GM18508 (cell line): Measurements from ENCODE around the gene SNX1.
"Not testable (repeated sequence)": the region's sequence is repeated elsewhere in the genome, so short reads cannot be mapped to it uniquely, and the experiment has no call there.

Source experiments
- ATAC-seq: cut with Tn5 transposase; IDR thresholded peaks from one replicate; pipeline ENCODE4 v1.9.1; 2021; ENCODE audit warnings: moderate number of reproducible peaks; ENCODE audit not compliant: insufficient read depth, unreplicated experiment

The SNX1 gene, protein sequence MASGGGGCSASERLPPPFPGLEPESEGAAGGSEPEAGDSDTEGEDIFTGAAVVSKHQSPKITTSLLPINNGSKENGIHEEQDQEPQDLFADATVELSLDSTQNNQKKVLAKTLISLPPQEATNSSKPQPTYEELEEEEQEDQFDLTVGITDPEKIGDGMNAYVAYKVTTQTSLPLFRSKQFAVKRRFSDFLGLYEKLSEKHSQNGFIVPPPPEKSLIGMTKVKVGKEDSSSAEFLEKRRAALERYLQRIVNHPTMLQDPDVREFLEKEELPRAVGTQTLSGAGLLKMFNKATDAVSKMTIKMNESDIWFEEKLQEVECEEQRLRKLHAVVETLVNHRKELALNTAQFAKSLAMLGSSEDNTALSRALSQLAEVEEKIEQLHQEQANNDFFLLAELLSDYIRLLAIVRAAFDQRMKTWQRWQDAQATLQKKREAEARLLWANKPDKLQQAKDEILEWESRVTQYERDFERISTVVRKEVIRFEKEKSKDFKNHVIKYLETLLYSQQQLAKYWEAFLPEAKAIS

DNA sequence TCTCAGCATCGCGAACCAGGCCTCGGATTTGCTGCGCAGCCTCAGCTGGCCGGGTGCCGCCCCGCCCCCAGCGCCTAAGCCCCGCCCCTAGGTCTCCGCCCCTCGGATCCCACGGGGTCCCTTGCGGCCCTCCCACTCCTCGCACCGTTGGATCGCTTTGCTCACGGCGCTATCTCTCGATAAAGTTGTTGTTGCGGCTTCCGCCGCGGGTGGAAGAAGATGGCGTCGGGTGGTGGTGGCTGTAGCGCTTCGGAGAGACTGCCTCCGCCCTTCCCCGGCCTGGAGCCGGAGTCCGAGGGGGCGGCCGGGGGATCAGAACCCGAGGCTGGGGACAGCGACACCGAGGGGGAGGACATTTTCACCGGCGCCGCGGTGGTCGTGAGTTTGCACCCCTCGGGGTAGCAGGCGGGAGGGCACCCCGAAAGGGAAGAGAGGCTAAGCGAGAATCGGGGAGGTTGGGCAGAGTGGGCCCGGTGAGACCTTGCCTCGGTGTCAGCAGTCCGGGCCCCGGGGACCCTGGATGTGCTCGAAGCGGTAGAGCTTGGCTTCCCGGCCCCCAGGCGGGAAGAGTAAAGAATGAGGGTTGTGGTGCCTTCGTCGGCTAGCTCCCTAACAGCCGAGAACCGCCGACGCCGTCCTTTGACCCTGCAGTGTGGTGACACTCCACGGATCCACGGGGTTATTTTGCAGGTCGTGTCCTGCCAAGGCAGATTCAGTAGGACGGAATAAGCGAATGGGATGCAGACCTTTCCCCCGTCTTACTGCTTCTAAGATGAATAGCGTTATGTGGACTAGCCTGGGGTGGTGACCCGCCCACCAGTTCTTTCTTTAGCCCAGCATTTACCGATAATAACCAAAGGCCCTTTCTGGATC is at the start of gene SNX1:
SNX1 (plus strand) TSS at position 188 of the 873 bp plus-strand sequence; CDS start at position 220, 32 bp downstream.
- no peak for ATAC-seq

DNA sequence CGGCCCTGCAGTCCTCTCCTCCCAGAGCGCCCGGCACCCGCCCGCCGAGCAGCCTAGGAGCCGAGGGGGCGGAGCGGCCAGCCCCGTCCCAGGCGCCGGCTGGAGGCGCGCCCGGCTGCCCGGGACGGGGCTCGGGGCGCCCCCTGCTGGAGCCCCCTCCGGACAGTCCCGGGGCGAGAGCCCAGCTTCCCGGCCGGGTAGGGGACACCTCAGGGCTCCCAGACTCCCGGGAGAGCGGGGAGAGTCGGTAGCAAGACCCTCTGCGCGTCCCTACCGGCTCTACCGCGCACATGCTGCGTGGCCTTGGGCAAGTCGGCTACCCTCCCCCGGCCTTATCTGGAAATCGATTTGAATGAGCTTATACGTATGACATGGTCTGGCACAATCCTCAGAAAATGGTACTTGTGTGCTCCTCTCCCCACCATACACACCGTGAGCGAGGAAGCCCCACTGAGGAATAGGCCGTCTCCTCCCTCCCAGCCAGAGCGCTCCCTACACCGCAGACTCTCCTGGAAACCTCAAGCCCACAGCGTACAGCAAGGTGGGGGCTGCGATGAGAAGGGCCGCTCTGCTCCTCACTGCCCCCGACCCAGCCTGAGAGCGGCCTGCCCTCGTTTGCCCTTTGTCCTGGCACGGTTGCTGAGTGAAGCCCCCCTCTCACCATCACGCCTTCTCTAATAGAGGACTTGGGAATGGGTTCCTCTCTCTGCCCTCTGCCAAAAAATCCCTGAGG is 49.2 kb upstream of the SNX1 start, which contains the start of gene DAPK2:
DAPK2 (minus strand) TSS at position 65 of the 733 bp plus-strand sequence. CDS start 6,224 bp downstream, outside the sequence.
- ATAC-seq, result no peak

DNA sequence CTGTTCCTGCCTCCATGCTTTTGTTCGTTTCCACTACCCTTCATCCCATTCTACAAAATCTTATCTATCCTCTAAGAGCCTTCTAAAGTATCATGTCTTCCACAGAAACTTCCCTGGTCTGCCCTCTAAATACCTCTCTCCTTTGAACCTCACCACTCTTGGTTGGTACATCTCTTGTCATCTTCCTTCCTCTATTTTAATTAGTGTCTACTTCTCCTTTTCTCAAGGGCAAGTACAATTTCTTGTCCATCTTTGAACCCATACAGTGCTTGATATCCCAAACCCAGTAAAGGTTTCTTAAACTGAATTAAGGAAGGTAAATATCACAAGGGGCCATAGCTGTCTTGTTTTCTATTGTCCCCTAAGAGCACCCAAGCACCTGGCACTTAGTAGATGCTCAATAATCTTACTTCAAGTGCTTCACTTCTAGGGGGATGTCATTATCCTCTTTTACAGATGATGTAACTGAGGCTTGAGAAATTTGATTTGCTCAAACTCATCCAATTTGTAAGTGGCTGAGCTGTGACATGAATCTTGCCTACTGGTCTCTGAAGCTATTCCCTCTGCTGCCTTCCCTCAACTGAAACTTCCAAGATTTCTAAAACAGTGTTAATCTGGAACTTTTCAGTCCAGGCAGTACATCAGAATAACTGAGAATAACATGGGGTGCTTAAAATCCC is 46.9 kb upstream of the SNX1 start:
- ATAC-seq, result no peak

- ATAC-seq, result no peak
These were observed 45.3 kb upstream of the SNX1 start for GRCh38 chr15:64050281-64051092.

DNA sequence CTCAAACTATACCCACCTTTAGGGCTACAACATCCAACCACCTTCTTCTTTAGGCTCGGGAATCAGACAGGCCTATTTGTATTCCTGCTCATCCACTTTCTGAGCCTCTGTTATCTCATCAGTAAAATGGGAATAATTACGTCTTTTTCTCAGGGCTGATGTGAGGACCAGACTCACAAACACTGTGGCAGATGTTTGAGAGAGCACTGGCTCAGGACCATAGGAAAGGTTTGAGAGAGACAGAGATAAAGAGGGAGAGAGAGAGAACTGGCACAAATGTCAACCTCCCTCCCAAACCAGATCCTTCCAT is 44.7 kb upstream of the SNX1 start:
- no peak for ATAC-seq

DNA sequence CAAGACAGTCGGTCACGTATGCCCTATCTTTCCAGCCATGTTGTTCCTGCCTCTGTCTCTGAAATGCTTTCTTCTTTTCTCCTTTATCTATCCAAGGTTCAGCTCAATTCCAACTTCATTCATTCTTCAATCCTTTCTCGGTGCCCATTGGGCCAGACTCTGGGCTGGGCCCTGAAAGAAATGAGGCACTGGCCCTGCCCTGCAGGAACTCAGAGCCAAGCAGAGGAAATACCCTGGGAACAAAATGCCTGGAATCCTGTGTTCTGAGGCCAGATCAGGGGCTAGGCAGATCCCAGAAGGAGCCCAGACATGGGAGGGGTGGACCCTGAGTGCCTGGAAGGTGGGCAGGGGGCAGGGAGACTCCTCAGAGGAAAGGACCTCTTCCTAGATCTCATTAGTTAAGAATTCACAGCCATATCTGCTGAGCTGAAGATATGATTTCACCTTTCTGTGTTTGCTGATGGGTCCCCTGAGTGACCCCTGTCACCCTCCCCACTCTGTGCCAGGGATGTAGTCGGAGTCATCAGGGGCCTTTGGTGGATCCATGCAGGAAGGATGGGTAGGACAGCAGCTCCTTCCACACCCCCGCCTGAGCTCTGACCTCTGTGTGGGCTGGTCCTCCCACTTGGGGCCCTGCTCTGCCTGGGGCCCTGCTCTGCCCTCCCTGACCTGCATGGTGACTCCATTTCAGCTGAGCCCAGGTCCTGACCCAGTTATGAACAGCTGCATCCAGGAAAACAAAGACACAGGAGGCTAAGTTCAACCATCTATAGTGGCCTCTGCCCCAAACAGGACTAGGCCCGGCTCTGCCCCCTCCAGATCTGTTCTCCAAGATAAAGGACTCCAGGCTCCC is 44.1 kb upstream of the SNX1 start:
- ATAC-seq, result no peak

- ATAC-seq, result no peak
These were observed 42.8 kb upstream of the SNX1 start for GRCh38 chr15:64052925-64053491.

GRCh38 chr15:64053674-64054073 is 42.1 kb upstream of the SNX1 start:
- not testable (repeated sequence) for ATAC-seq

- no peak for ATAC-seq
These were observed 37.5 kb upstream of the SNX1 start for GRCh38 chr15:64058279-64058678.

DNA sequence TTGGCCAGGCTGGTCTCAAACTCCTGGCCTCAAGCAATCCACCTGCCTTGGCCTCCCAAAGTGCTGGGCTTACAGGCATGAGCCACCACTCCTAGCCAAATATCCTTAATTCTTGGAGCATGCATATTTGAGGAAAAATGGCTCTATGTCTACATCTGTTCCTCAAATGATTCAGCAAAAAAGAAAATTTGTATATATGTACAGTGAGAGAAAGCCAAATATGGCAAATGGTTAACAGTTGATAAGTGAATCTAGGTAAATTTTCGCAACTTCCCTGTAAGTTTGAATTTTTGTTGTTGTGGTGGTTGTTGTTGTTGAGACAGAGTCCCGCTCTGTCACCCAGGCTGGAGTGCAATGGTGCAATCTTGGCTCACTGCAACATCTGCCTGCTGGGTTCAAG is 36.7 kb upstream of the SNX1 start:
- ATAC-seq, result not testable (repeated sequence)

GRCh38 chr15:64060716-64061115 is 35.1 kb upstream of the SNX1 start:
- ATAC-seq, result no peak

DNA sequence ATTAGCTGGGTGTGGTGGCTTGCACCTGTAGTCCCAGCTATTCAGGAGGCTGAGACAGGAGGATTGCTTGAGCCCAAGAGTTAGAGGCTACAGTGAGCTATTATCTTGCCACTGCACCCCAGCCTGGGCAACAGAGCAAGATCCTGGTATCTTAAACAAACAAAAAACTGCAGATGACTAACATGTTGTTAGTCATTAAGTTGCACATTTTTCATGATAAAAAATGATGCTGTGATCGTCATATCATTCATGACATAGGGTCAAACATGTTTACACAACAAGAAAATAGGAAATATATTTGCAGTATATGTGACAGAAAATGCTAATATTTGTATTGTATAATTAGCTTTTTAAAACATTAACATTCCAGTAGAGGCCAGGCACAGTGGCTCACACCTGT is 29.3 kb upstream of the SNX1 start:
- ATAC-seq, result no peak

- ATAC-seq, result no peak
These were observed 28.2 kb upstream of the SNX1 start for GRCh38 chr15:64067564-64068030.

GRCh38 chr15:64068133-64068532 is 27.6 kb upstream of the SNX1 start:
- ATAC-seq, result no peak

DNA sequence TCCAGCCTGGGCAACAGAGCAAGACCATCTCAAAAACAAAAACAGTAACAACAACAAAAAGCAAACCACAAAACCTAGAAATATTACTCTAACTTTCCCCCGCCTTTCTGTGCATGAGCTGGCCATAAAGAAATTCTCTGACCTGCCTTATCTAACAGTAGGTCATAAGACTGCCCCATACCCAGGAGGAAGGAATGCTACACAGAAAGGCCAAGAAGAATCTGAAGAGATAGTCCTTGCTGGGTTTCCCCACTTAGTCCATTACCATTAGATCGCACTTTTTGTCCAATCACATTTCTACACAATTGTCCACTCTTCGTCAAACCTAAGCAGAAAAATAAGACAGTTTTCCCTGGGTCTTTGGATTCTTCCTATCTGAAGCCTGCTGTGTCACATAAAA is 25.7 kb upstream of the SNX1 start:
- ATAC-seq, result no peak

DNA sequence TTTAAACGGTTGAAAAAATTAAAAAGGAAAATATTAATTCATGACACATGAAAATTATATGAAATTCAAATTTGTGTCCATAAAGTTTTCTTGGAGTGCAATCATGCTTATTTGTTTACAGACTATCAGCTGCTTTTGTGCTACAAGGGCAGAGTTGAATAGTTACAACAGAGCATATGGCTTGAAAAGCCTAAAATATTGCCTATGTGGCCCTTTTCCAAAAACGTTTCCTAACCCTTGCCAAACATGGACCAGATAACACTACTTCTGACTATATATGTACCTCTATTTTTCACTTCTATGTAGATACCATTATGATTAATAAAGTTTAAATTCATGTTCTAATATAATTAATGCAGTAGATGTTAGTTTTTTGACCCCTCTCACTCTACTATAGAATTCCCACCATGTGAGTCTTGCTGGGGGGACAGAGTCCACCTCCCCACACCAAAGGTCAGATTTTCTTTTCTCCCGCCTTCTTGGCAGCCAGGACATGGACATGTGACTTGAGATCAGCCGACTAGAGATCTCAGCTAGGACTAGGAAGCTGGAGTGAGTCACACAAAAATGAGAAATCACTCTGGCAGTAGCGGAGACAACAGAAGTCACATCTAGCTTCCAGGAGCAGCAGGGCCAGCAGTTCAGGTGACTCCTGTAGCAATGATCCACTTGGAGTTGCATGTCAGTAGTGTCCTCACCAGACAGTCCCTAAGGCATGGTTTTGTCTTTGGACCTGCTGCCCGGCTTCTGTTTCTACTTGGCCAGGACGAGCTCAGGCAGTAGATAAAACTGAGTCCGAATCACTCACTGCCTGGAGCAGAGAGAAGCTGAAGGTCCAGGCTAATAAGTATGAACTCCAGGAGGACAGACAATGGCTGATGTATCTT is 24.6 kb upstream of the SNX1 start:
- no peak for ATAC-seq
